ENCODE results near the gene SMCO3. TPM values are rescaled to one million over a fixed set of nuclear protein-coding genes. Genes with fewer than 3 reads are reported as not detected.

The SMCO3 gene
- total and polyA plus RNA-seq, 4 experiments from 2014 or later: 0.08 to 0.31 TPM; not detected in 2

DNA sequence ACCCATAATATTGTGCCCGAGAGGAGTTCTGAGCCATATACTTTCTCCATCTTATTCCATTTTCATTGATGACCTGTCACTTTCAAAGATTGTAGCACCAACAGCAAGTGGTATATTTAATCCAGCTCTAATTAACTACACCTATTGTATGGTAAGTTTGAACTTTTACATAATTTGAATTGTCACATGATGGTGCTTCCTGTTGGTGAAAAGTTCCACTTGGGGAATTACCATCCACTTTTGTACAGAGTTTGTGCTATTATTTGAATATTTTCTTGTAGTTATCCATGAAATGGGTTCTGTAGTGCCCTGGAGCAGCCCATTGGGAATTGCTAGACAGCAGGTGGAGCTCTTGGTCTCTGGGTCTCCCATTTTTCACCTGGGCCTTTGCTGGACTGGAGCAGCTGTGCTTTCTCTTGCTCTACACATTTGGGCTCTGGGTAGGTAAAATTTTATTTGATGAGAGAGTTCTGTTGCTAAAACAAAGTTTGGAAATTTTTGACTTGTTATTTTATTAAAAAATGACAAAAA, 3.0 kb downstream of the SMCO3 start:
- intact Hi-C loops (cut with micrococcal nuclease): no loop called here
- Mint-ChIP-seq H3K27me3 (no peaks in the 10 kb centered on the region), H3K36me3 (no peaks in the 10 kb centered on the region), H3K27ac (no peak overlapping the region), H3K4me1 (peaks cover 5 to 14% (median 11%) of the 10 kb centered on the region in 4 donors), H3K9me3 (no peaks in the 10 kb centered on the region), H3K4me3 (peak overlapping the region in 1 of 8 donors; percentile 45)
- peaks cover 12% of the 10 kb centered on the region for H3K4me1 ChIP-seq (ENCODE audit: insufficient read depth, low read length)
- H3K27me3 ChIP-seq (ENCODE audit: insufficient read depth, low read length): no peaks in the 10 kb centered on the region
- H3K4me3 ChIP-seq (ENCODE audit: low read length in 2 of 2): no peak overlapping the region
- no peak overlapping the region for H3K27ac ChIP-seq (ENCODE audit: low read depth, low read length)
- H3K36me3 ChIP-seq (ENCODE audit: insufficient read depth, low read length): no peaks in the 10 kb centered on the region
- H3K9me3 ChIP-seq (ENCODE audit: control insufficient read depth in 1 of 2, low read length in 2 of 2): no peaks in the 10 kb centered on the region
- CTCF ChIA-PET (ENCODE audit: partially characterized antibody): interaction anchor here (1.3 to 2.1 kb wide), 3 partner anchors 41 to 410 kb away, joined by 5 to 10 read pairs (median 8); partner anchors contain the start of gene RERG
- no peak for DNase-seq
- POLR2A ChIA-PET (ENCODE audit: partially characterized antibody): interaction anchor here (1.4 to 1.7 kb wide), 2 partner anchors 37 to 41 kb away, joined by 5 to 11 read pairs; a partner anchor contains a TSS

- H3K36me3 ChIP-seq (ENCODE audit: insufficient read depth, low read length): no peaks in the 10 kb centered on the region
- ChIA-PET CTCF (ENCODE audit: partially characterized antibody) (interaction anchor here (1.3 to 2.1 kb wide), 3 partner anchors 40 to 411 kb away, joined by 5 to 10 read pairs (median 8); partner anchors contain the start of gene RERG), POLR2A (ENCODE audit: partially characterized antibody) (interaction anchor here (1.4 to 1.7 kb wide), 2 partner anchors 36 to 40 kb away, joined by 5 to 11 read pairs; a partner anchor contains a TSS)
- no peak overlapping the region for H3K4me3 ChIP-seq (ENCODE audit: low read length in 2 of 2)
- H3K4me3 Mint-ChIP-seq: peak overlapping the region in 3 of 8 donors; percentile 13 to 64 (median 45)
- no peaks in the 10 kb centered on the region for H3K27me3 ChIP-seq (ENCODE audit: insufficient read depth, low read length)
- no peaks in the 10 kb centered on the region for H3K9me3 ChIP-seq (ENCODE audit: control insufficient read depth in 1 of 2, low read length in 2 of 2)
- H3K27me3 Mint-ChIP-seq: no peaks in the 10 kb centered on the region
- no peak overlapping the region for H3K27ac ChIP-seq (ENCODE audit: low read depth, low read length)
- H3K27ac Mint-ChIP-seq: peak overlapping the region in 2 of 7 donors; percentile 20 to 57
- H3K9me3 Mint-ChIP-seq: no peaks in the 10 kb centered on the region
- H3K4me1 Mint-ChIP-seq: peaks cover 9 to 14% (median 13%) of the 10 kb centered on the region in 4 donors
- H3K4me1 ChIP-seq (ENCODE audit: insufficient read depth, low read length): peaks cover 14% of the 10 kb centered on the region
- no peaks in the 10 kb centered on the region for H3K36me3 Mint-ChIP-seq
- no peak for DNase-seq
- intact Hi-C loops (cut with micrococcal nuclease): no loop called here
These were observed 3.6 kb downstream of the SMCO3 start for GRCh38 chr12:14810167-14810952.

DNA sequence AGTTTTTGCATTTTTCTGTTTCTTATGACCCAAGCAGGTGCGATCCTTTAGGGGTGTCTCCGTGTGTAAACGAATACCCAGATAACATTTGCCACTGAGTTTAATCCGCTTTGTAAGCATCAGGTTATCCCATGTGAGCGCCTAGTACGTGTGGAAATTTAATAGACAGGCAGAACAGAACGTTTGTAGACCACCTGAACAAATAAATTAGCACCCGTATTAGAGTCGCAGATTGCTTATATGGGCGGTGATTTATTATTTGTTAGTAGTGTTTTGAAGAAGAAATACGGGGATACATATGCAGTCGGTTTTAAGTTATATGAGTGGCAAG, 10.2 kb downstream of the SMCO3 start:
- Histone ChIP-seq H3K27me3 (ENCODE audit: insufficient read depth, low read length) (no peaks in the 10 kb centered on the region), H3K4me1 (ENCODE audit: insufficient read depth, low read length) (peaks cover 39% of the 10 kb centered on the region), H3K4me3 (ENCODE audit: low read length in 2 of 2) (peak overlapping the region; percentile 66 to 89), H3K9me3 (ENCODE audit: control insufficient read depth in 1 of 2, low read length in 2 of 2) (no peaks in the 10 kb centered on the region), H3K27ac (ENCODE audit: low read depth, low read length) (peak overlapping the region; percentile 91), H3K36me3 (ENCODE audit: insufficient read depth, low read length) (peaks cover 7% of the 10 kb centered on the region)
- intact Hi-C loops (cut with micrococcal nuclease): loop anchor here (1.0 to 10.0 kb wide), 7 partner anchors 29 to 1079 kb away; partner anchors contain the start of genes ARHGDIB, MGP and STRAP
- Mint-ChIP-seq H3K27ac (no peak overlapping the region), H3K9me3 (no peaks in the 10 kb centered on the region), H3K4me1 (peaks cover 4 to 32% (median 13%) of the 10 kb centered on the region in 4 donors), H3K4me3 (no peak overlapping the region), H3K36me3 (peaks cover 6 to 16% of the 10 kb centered on the region in 2 donors), H3K27me3 (no peaks in the 10 kb centered on the region)
- no peak for DNase-seq
- POLR2A ChIA-PET (ENCODE audit: partially characterized antibody): interaction anchor here (0.7 to 11.9 kb wide), 17 partner anchors 8 to 743 kb away, joined by 3 to 376 read pairs (median 4); partner anchors contain the start of genes ARHGDIB and ATF7IP
- CTCF ChIA-PET (ENCODE audit: partially characterized antibody): interaction anchor here (1.2 to 4.3 kb wide), 3 partner anchors 28 to 34 kb away, joined by 3 to 27 read pairs (median 6); a partner anchor contains a TSS

DNA sequence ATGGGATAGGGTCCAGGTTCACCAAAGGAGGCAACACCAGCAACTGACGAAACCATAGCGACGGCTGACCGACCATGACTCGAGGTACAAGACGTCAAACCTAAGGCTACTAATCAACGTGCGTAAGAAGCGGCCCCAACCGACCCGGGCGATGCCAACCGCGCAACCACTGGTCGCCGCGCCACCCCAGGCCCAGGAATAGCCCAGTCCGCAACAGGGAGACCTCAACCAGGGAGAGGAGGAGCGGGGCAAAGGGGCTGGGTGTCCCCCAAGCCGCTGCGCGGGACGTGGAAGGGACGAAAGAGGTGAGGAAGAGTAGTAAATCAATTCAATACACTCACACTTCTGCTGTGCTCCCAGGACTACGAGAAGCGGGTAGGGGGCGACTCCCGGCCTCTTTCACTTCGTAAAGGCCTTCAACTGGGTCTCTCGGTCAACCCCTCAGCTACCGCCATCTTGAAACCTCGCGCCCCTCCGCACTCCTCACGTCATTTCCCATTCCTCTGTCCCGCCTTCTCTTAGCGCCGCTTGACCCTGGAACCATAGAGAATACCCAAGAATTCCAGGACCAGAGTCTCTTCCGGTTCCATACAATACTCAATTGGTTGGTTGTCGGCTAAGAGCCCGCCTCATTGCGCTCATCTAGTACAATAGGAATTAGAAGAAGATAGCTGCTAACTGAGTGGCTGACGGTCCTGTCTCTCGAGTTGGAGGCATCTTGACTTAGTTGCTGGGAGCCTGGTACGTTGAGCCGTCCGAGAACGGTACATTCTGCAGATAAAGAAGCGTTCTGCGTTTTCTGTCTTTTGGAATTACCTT, 10.8 kb downstream of the SMCO3 start, which contains the start of the genes C12orf60 and WBP11:
Gene C12orf60, plus strand, starts transcription at position 660 of the 819 bp plus-strand sequence. CDS start 19,266 bp downstream, outside the sequence.
Gene WBP11, minus strand, starts transcription at position 468 of the 819 bp plus-strand sequence. CDS start 2,095 bp downstream, outside the sequence.
- H3K4me3 Mint-ChIP-seq: no peak within 1 kb of the TSS

DNA sequence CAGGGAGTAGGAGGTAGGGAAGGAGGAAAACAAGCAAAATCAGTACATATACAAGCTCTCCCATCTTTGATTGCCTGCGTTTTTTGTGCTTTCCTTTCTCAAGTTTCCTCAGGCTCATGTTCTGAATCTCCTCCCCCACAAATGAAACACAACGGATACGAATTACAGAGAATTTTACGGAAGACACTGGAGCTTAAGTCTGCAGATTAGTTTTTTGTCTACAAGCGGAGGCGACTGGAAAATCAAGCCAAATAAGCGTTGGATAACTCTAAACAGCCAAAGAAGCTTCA, 11.3 kb downstream of the SMCO3 start:
- no peak for DNase-seq
- peaks cover 4 to 32% (median 13%) of the 10 kb centered on the region in 4 donors for H3K4me1 Mint-ChIP-seq
- peaks cover 12 to 26% of the 10 kb centered on the region in 2 donors for H3K36me3 Mint-ChIP-seq
- Histone ChIP-seq H3K9me3 (ENCODE audit: control insufficient read depth in 1 of 2, low read length in 2 of 2) (no peaks in the 10 kb centered on the region), H3K36me3 (ENCODE audit: insufficient read depth, low read length) (peaks cover 18% of the 10 kb centered on the region), H3K4me1 (ENCODE audit: insufficient read depth, low read length) (peaks cover 39% of the 10 kb centered on the region), H3K27ac (ENCODE audit: low read depth, low read length) (peak overlapping the region; percentile 91), H3K27me3 (ENCODE audit: insufficient read depth, low read length) (no peaks in the 10 kb centered on the region), H3K4me3 (ENCODE audit: low read length in 2 of 2) (peak overlapping the region; percentile 66 to 89)
- H3K27me3 Mint-ChIP-seq: no peaks in the 10 kb centered on the region
- no peaks in the 10 kb centered on the region for H3K9me3 Mint-ChIP-seq
- CTCF ChIA-PET (ENCODE audit: partially characterized antibody): interaction anchor here (1.0 to 4.3 kb wide), 9 partner anchors 25 to 730 kb away, joined by 3 to 27 read pairs (median 4); a partner anchor contains a TSS
- intact Hi-C loops (cut with micrococcal nuclease): loop anchor here (1.0 to 10.0 kb wide), 7 partner anchors 28 to 1080 kb away; partner anchors contain the start of genes ARHGDIB, MGP and STRAP
- POLR2A ChIA-PET (ENCODE audit: partially characterized antibody): interaction anchor here (0.7 to 11.9 kb wide), 17 partner anchors 13 to 744 kb away, joined by 3 to 376 read pairs (median 5); partner anchors contain the start of gene ARHGDIB
- H3K4me3 Mint-ChIP-seq: no peak overlapping the region
- no peak overlapping the region for H3K27ac Mint-ChIP-seq

More for the DNA sequence above, 10.8 kb downstream of the SMCO3 start, which contains the start of the genes C12orf60 and WBP11:
- peaks cover 39% of the 10 kb centered on the region for H3K4me1 ChIP-seq (ENCODE audit: insufficient read depth, low read length)
- Mint-ChIP-seq H3K4me1 (peaks cover 4 to 32% (median 13%) of the 10 kb centered on the region in 4 donors), H3K36me3 (peaks cover 6 to 21% of the 10 kb centered on the region in 2 donors), H3K27me3 (no peaks in the 10 kb centered on the region), H3K9me3 (no peaks in the 10 kb centered on the region), H3K27ac (no peak within 1 kb of the TSS)
- peak; percentile 89 to 96 (median 94) for DNase-seq
- peaks cover 13% of the 10 kb centered on the region for H3K36me3 ChIP-seq (ENCODE audit: insufficient read depth, low read length)
- H3K27me3 ChIP-seq (ENCODE audit: insufficient read depth, low read length): no peaks in the 10 kb centered on the region
- H3K9me3 ChIP-seq (ENCODE audit: control insufficient read depth in 1 of 2, low read length in 2 of 2): no peaks in the 10 kb centered on the region
- intact Hi-C loops (cut with micrococcal nuclease): loop anchor here (1.0 to 10.0 kb wide), 7 partner anchors 29 to 1079 kb away; partner anchors contain the start of genes ARHGDIB, MGP and STRAP
- peak within 1 kb of the TSS; percentile 91 for H3K27ac ChIP-seq (ENCODE audit: low read depth, low read length)
- ChIA-PET CTCF (ENCODE audit: partially characterized antibody) (interaction anchor here (1.0 to 4.3 kb wide), 8 partner anchors 26 to 729 kb away, joined by 3 to 27 read pairs (median 4); a partner anchor contains a TSS), POLR2A (ENCODE audit: partially characterized antibody) (interaction anchor here (0.7 to 11.9 kb wide), 22 partner anchors 8 to 743 kb away, joined by 3 to 376 read pairs (median 4); partner anchors contain the start of genes ARHGDIB and ATF7IP)
- H3K4me3 ChIP-seq (ENCODE audit: low read length in 2 of 2): peak within 1 kb of the TSS; percentile 66 to 89

DNA sequence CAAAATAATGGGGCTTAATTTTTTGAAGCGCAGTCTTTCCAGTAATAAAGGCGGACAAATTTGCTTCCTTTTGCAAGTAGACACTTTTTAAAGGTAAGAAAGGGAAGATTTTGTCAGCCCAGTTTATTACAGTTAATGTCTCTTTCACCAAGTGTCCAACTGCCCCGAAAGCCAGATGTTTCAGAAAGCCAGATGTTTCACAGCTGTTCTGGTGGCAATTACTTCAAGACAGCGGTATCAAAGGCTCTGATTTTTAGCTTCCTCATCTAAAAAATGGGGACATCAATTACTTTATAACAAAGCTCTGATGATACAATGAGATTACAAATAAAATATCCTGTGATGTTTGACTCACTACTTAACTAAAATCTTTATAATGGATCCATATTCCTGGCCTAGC, 11.7 kb downstream of the SMCO3 start:
- Mint-ChIP-seq H3K4me3 (no peak overlapping the region), H3K4me1 (peaks cover 4 to 32% (median 13%) of the 10 kb centered on the region in 4 donors)
- POLR2A ChIA-PET (ENCODE audit: partially characterized antibody): interaction anchor here (0.9 to 11.9 kb wide), 10 partner anchors 13 to 417 kb away, joined by 3 to 376 read pairs (median 7); a partner anchor contains a TSS

More for the DNA sequence above, 11.7 kb downstream of the SMCO3 start:
- DNase-seq: no peak
- Mint-ChIP-seq H3K9me3 (no peaks in the 10 kb centered on the region), H3K27me3 (no peaks in the 10 kb centered on the region), H3K36me3 (peaks cover 16 to 30% of the 10 kb centered on the region in 2 donors), H3K27ac (no peak overlapping the region)
- intact Hi-C loops (cut with micrococcal nuclease): loop anchor here (5.0 to 10.0 kb wide), 2 partner anchors 80 to 83 kb away; partner anchors contain the start of gene MGP
- Histone ChIP-seq H3K27ac (ENCODE audit: low read depth, low read length) (peak overlapping the region; percentile 91), H3K27me3 (ENCODE audit: insufficient read depth, low read length) (no peaks in the 10 kb centered on the region), H3K36me3 (ENCODE audit: insufficient read depth, low read length) (peaks cover 22% of the 10 kb centered on the region), H3K9me3 (ENCODE audit: control insufficient read depth in 1 of 2, low read length in 2 of 2) (no peaks in the 10 kb centered on the region), H3K4me1 (ENCODE audit: insufficient read depth, low read length) (peaks cover 39% of the 10 kb centered on the region), H3K4me3 (ENCODE audit: low read length in 2 of 2) (peak overlapping the region; percentile 66 to 89)
- CTCF ChIA-PET (ENCODE audit: partially characterized antibody): interaction anchor here (1.0 to 4.3 kb wide), 7 partner anchors 25 to 155 kb away, joined by 3 to 27 read pairs (median 5); a partner anchor contains a TSS
